Activated naive CD4-positive, alpha-beta T cell (primary cell): ENCODE results near the gene SMIM21.

Experiments used
- DNase-seq, 4 experiments: peaks; one replicate each; lab custom pipeline; 2025; lab: John Stamatoyannopoulos, UW

The SMIM21 gene

GRCh38 chr18:75377258-75377657, 50.2 kb downstream of the SMIM21 start:
- DNase-seq, result no peak

GRCh38 chr18:75376004-75376403, 51.5 kb downstream of the SMIM21 start:
- no peak for DNase-seq

- no peak for DNase-seq
Measured at GRCh38 chr18:75375341-75375740, 52.2 kb downstream of the SMIM21 start.

- DNase-seq, result no peak
Measured at GRCh38 chr18:75374466-75374865, 53.0 kb downstream of the SMIM21 start.

- DNase-seq, result no peak
Measured at GRCh38 chr18:75369026-75369721, 58.3 kb downstream of the SMIM21 start.

- no peak for DNase-seq
Measured at GRCh38 chr18:75365837-75366236, 61.7 kb downstream of the SMIM21 start.

- DNase-seq, result no peak
Measured at GRCh38 chr18:75365254-75365629, 62.3 kb downstream of the SMIM21 start.

GRCh38 chr18:75364512-75365253, 62.8 kb downstream of the SMIM21 start:
- no peak for DNase-seq

GRCh38 chr18:75363446-75364225, 63.9 kb downstream of the SMIM21 start:
- DNase-seq, result no peak

- no peak for DNase-seq
Measured at GRCh38 chr18:75362435-75362834, 65.1 kb downstream of the SMIM21 start.

GRCh38 chr18:75360941-75361340, 66.6 kb downstream of the SMIM21 start:
- no peak for DNase-seq

- DNase-seq, result no peak
Measured at GRCh38 chr18:75360215-75360614, 67.3 kb downstream of the SMIM21 start.
